NOMO-1 treated with dmso at 0.1 percent for 144 hours (cell line): ENCODE measurements around the gene DNPEP.
"Not testable (repeated sequence)": the region's sequence is repeated elsewhere in the genome, so short reads cannot be mapped to it uniquely, and the experiment has no call there.

Experiments
- DNase-seq: peaks from one replicate; lab custom pipeline; 2025; ENCODE audit not compliant: unreplicated experiment; lab: John Stamatoyannopoulos, UW

Gene DNPEP

DNA sequence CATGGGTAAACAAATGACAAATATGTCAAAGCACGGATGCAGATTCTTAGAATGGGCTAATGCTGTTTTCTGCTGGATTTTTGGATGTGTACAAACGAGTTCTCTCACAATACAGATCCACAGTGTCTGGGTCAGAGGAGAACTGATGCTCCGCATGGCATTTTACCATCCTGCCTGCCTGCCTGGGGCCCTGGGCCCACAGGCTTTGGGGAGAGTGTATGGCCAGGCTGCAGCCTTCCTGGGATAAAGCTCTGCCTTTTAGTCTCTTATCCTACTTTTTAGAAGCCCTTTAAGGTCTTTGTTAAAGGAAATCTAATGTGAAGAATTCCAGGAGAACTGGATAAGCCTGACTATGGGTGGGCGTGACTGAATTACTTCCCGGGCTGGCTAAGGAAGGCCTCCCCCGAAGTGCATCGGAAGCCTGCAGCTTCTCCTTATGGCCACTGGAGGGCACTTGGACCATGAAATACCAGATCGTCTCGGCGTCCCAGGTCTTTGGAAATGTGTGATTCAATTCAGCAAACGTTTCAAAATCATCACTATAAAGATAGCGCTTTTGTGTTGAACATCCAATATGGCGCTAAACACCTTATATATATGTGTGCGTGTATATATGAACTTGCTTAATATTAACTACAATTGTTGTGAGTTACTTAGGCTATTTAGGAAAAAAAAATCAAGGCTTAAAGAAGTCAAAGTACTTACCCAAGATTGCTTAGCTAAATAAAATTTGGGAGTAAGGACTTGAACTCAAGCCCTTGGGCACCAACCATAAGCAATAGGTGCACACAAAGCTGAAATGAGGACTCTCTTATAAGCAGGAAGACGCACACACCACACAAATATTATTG lies 15.2 kb upstream of the DNPEP start:
- peak; percentile 71 for DNase-seq

DNA sequence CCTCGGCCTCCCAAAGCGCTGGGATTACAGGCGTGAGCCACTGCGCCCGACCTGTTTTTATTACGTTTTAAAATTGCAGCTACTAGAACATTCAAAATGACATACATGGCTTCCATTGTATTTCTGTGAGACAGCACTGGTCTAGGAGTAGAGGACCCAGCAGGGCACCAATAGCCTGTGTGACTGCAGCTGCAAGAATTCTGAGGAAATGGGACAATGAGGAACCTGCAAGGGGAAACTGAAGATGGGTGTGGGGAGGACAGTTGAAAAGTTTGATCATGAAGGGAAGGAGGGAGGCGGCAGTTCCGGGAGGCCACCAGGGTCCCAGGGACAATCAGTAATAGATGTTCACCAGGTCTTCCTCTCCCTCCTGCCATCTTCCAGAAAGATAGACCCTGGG lies 13.9 kb upstream of the DNPEP start:
- peak; percentile 45 for DNase-seq

DNA sequence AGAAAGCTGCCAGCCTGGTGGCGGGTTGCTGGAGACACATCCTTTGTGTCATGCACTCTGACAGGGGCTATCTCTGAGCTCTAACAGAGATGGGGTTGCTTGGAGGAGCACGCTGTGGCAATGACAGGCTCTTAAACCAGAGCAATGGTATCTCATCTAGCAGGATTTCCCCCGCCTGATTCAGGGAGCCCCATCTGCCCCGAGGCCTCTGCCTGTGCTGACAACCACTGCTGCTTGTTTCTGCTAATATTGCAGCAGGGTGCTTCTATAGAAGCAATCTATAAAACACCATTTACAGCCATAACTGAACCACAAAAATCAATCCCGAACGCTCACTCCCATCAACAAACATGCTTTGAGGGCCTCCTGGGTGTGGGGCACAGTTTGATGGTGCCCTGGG lies 12.8 kb upstream of the DNPEP start:
- DNase-seq = no peak

DNA sequence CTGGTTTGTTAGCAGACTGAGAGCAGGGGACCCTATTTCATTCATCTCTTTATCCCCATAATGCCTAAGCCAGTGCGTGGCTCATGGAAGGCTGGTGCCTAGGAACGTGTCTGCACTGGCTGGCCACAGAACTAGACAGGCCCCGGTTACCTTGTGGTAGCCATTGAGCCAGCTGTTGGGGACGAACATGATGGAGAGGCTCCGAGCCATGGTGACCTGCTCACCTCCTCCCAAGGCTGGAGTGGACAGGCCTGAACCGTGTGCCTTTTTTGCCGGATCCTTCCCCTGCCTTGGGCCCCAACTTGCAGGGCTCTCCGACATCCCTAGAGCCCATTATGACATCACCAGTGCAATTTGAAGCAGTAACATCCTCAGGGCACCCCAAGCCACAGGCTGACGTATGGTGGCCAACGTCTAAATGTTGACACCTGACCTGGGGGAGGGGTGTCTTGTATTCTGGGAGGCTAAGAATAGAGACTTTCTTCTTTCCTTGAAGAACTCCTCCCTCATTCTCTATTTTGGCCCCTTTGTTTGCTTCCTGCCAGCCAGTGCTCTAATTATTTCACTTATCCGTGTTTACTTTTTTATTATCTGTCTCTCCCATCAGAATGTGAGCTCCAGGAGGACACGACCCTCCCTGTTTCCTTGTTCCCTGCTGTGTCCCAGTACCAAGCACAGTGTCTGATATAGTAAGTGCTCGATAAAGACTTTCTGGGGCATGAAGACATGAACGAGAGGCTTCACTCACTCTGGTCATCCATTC lies 12.2 kb upstream of the DNPEP start:
- DNase-seq = peak; percentile 31

DNA sequence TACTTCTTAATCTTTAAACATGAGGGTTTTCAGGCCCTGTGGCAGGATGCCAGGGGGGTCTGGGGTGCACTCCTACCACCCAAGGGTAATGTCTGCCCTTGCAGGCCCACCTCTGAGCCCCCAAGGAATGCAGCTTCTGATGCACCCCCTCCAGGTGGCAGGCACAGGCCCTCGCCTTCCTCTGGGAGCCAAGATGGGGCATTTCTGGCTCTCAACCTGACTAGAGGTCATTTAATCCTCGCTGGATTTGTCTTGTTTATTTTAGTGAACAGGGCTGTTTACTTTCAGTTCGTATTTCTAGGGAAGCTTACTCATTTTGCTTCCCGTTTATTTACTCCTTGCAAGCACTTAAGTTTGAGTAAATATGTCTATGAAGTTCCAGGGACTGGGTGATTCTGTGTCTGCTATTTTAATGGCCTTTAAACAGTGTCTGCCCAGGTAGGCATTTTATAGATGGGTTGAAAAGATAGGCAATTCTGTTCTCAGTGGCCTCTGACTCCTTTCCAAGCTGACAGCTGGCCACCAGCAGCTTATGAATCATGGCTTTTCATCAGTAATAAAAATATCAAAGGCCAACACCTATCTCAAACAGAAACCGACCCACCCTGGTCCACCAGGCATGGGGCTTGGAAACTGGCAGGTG lies 11.1 kb upstream of the DNPEP start:
- DNase-seq = no peak

DNA sequence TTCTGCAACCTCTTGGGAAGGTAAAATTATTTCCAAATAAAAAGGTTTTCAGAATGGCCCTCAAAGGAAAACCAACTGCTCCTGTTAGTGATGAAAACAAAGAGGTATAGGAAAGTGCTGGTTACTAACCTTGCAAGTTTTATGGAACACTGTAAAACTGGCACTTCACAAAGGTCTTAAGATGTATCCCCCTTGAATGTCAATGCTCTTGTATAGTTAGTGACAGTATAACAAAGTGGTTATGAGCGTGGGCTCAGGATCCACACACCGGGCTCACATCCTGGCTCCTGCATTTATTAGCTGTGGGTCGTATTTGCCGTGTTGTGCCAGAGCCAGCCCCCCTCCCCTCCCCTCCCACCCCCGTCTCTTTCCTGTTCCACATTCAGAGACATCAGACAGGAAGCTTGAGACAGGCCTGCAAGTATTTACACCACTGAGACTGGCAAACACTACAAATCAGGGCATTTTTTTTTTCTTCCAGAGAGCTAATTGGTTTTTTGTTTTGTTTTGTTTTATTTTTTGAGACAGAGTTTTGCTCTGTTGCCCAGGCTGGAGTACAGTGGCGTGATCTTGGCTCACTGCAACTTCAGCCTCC lies 9.2 kb upstream of the DNPEP start:
- DNase-seq = peak; percentile 8

DNA sequence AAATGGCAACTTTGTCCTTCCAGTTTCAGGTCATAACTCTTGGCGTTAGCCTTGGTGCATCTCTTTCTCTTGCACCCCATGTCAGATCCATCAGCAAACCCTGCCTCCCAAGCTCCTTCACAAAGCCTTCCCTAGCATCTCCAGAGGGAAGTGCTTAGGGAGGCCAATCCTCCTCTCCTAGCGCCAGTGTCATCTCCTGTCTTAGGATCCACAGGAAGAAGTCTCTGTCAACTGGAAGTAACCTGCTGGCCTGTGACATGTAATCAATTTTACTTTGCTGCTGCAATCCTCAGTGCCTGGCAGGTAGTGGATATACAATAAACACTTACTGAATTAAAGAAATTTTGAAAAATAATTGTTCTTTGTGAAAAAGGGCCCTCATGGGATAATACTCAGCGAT lies 7.9 kb upstream of the DNPEP start:
- no peak for DNase-seq

DNA sequence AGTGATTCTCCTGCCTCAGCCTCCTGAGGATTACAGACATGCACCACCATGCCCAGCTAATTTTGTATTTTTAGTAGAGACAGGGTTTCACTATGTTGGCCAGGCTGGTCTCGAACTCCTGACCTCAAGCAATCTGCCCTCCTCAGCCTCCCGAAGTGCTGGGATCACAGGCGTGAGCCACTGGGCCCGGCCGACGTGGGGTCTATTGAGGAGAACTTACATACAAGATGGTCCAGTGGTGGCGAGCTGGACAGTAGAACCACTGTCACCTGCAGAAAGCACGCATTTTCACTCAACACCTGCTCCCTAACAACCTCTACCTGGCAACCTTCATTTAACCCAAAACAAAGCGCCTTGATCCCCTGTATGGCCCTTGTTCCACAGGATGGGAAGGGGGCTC lies 7.3 kb upstream of the DNPEP start:
- DNase-seq = not testable (repeated sequence)

DNA sequence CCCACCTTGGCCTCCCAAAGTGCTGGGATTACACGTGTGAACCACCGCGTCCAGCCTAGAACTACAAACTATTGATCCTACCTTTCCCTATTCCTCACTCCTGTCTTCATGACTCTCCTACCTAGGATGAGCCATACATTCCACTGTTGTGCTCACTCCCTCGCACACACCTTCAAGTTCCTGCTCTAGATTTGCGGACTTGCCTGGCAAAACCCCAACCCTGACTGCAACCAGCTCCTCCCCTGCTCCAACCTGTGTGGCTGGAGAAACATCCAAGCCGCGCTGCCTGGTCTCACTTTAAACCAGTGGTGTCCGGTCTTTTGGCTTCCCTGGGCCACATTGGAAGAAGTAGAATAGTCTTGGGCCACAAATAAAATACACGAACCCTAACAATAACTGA lies 5.0 kb upstream of the DNPEP start:
- no peak for DNase-seq

DNA sequence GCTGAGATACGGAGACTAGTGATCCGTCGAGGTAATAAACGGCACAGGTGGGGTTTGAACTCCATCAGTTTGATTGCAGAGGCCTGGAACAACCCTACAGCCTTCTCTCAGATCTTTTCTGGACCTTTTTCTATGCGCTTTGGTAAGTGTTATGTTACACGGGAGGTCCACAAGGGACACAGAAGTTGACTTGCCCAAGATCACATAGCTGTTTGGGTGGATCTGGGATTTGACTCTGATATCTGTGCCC lies 1.1 kb upstream of the DNPEP start:
- no peak for DNase-seq

DNA sequence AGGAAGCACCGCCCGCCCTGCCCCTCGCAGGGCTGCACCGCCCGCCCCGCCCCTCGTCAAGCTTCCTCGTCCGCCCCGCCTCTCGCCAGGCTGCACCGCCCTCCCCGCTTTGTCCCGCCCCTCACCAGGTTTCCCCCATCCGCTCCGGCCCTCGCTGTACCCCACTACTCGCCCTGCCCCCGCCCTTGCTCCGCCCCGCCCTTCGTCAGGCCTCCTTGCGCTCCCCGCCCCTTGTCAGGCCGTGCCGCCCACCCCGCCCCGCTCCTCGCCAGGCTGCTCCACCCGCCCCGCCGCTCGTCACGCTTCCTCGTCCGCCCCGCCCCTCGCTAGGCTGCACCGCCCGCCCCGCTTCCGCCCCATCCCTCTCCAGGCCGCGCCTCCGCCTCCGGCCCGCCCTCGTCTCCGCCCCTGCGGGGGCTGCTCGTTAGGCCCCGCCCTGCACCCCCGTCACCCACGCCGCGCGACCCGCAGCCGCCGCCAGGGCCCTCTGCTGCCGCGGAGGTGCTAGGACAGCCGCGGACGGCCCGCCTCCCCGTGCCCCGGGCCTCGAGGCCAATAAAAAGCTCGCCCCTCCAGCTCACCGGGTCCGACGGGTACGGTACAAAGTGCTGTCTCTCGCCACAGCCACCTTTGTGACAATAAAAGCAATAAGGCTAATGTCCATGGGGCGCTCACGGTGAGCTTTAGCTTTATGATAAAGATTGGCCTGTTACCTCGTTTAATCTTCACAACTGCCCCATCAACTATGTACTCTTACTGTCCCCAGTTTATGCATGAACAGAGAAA lies 602 bp upstream of the DNPEP start:
- peak; percentile 97 for DNase-seq

DNA sequence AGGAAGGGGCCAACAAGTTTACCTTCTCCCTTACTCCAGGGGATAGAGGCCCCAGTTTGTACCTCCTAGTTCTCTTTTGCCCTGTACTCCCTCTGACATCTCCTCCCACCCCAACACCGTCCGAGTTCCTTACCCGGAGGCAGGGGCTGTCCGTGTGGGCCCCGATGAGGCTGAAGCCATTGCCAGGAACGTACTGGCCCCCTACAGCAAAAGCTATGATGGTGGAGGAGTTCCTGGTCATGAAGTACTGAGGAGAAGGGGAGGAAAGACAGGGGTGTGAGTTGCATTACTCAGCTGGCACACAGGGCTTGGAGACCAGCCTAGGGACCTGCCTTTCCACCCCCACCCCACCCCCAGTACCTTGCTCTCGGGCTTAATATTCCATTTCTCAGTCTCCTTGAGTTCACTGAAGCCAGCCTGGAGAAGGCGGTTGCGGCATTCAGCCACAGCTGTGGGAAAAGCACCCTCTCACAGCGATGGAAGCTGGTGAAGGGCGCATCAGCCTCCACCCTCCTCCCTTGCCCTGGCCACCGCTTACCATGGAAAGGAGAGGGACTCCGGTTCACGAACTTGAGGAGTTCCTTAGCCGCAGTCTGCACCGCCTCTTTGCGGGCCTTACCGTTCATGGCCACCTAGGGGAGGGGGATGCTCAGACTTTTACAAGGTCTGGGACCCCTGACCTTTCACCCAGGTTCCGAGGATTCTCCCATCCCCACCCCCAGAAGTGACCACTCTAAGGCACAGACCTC lies 1.0 kb downstream of the DNPEP start:
- DNase-seq = no peak

DNA sequence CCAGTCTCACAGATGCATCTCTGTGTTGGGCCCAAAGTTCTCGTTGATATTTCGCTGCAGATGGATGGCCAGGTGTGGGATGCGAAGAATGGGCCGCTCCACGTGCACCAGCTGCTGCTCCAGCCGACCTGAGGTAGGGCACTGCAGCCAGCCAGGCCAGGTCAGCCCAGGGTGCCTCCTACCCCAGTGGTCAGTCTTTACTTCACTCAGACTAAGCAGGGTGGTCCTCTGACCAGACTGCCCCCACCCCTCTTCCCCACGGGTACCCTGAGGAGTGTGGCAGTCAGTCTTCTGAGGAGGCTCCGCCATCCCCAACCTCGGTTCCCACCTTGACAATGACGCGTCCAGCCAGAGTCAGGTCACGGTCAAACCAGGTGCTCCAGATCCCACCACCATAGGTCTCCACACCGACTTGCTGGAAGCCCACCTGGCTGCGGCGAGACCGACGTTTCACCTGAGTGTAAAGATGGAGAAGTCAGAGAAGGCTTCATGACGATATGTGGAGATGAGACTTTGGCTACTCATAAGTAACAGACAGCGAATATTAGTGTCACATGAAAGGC lies 1.7 kb downstream of the DNPEP start:
- no peak for DNase-seq

DNA sequence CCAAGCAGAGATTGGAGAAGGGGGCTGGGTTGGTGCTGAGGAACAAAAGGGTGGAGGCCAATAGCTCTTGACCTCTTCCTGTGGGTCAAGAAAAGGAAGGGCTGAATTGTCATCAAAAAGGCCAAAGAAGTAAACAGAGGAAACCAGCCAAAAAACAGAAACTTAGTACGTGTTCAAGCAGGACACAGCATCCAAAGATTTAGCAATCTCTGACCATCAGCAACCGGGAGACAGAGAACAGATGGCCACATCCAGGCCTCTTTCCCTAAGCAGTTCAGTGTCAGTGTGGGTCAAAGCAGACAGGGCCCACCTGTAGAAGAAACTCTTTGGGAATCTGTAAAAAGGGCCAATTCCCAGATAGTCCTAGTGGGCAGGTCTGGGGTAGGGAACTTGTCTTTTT lies 2.9 kb downstream of the DNPEP start:
- no peak for DNase-seq

DNA sequence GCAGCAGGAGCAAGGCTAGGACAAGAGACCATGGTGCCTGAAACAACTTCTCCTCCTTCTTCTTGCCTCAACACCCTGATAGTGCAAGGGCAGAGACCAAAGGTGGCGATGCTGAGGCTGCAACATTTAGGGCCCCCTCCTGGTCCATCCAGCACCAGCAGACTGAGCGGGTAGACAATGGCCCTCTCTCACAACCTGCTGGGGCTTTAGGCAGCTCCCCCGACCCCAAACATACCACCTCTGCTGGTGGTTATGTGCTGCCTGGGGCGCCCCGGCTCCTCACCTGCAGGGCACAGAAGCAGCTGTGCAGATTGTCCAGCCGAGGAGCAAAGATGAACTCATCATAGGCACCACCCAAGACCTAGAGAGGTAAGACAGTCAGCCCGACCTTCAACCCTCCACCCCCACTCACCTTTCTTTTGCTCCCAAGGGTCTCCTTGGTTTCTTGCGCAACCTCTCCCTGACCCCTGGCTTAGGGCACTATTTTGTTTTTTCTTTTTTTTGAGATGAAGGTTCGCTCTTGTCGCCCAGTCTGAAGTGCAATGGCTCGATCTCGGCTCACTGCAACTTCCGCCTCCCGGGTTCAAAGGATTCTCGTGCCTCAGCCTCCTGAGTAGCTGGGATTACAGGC lies 3.5 kb downstream of the DNPEP start:
- DNase-seq = no peak

DNA sequence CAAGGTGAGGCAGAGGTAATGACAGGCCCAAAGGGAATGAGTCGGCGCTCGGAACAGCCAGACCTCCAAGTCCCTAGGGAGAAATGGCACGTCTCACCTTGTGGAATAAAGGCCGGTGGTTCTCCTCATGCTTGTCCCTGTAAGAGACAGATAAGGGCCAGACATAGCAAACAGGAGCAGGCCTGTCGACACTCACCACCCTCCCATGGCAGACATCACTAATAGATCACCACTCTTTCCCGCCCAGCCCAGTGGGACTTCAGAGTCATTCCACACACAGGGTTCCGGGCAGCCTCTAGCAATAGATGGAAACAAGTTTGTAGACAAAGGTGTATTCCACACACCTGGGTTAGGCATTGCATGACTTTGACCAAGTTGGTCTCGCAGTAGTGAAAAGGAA lies 6.3 kb downstream of the DNPEP start:
- no peak for DNase-seq

DNA sequence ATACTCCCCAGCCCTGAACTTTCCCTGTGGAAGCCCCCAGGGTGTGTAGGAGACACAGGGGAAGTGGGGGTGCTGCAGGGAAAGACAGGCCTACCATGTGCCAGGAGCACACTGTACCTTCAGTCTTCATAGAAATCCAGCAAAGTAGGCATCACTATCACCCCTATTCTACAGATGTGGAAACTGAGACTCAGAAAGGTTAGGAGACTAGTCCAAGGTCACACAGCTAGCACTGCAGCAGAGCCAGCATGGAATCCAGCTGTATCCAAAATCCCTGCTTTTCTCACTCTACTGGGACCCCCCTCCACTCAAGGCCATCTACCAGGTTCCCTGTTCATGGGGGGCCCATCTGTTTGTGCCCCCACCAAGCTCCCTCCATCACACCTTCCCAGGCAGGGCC lies 6.8 kb downstream of the DNPEP start:
- no peak for DNase-seq

DNA sequence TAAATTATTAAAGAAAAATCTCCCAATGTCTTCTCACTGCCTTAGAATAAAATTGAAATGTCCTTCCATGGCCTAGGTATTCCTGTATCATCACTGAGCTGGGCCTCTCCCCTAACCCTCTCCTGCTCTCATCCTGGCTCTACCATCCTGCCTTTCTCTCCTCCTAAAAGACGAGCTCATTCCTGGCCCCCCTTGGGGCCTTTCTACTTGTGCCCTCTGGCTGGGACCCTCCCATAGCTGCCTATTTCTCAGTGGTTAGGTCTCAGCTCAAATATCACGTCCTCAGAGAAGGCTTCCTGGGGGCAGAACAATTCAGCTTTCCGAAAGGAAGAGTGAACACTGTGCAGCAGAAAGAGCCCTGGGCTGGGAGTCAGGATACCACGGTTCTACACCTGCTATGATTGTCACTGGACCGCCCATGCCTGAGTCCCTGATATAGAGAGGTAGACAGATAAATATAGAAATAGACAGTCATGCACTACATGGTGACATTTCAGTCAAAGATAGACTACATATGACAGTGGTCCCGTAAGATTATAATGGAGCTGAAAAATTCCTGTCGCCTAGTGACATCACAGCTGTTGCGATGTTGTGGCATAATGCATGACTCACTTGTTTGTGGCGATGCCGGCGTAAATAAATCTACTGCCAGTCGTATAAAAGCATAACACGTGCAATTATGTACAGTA lies 9.4 kb downstream of the DNPEP start:
- DNase-seq = no peak

DNA sequence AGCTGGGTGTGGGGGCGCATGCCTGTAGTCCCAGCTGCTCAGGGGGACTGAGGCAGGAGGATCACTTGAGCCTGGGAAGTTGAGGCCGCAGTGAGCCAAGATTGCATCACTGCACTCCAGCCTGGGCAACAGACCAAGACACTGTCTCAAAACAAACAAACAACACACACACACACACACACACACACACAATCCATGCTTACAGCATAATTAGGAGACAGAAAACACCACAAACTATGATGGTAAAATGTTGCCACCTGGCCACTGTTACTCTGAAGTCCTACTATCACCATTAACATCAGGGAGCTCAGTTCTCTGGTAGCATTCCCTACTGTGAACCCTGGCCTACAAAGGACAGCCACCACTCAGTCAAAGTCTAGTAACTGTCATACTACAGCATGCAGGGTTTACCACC lies 18.3 kb downstream of the DNPEP start:
- DNase-seq = no peak
